Measurements from ENCODE around the gene LCP2.

LCP2 gene

DNA sequence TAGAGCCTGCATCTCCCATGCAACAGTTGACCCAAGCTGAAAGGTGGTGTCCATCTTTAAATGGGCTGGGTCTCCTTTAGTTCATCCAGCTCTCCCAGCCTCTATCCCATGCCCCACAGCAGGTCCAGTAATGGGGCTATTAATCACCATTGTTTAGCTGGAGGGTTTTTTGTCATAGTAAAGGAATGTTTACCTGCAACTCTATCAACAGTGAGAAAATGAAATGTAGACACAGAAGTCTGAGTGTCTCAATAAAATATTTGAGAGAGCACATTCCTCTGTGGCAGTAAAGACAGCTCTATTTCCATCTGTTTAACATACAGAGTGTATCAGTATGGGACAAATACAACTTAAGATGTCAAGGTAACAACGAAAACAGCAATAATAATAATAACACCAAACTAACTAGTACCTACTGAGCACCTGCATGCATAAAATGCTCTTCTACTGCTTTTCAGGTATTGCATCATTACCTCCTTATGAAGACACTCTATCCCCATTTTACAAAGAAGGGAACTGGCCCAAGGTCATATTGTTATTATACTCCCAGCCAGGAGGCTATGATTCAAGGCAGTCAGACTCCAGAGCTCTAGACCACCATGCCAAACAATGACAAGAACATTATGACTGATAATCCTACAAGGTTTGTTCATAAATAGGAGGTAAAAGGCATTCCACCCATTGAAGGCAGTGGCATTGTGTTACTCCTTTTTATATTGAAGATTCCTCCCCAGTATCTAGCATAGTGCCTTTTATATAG is 85.8 kb downstream of the LCP2 start (continued):
- TF ChIP-seq, protein P1, sequence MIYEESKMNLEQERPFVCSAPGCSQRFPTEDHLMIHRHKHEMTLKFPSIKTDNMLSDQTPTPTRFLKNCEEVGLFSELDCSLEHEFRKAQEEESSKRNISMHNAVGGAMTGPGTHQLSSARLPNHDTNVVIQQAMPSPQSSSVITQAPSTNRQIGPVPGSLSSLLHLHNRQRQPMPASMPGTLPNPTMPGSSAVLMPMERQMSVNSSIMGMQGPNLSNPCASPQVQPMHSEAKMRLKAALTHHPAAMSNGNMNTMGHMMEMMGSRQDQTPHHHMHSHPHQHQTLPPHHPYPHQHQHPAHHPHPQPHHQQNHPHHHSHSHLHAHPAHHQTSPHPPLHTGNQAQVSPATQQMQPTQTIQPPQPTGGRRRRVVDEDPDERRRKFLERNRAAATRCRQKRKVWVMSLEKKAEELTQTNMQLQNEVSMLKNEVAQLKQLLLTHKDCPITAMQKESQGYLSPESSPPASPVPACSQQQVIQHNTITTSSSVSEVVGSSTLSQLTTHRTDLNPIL (CRISPR knock-in tag; IDR thresholded peaks at IDR 0.05; ENCODE audit: low read depth), result no peak

DNA sequence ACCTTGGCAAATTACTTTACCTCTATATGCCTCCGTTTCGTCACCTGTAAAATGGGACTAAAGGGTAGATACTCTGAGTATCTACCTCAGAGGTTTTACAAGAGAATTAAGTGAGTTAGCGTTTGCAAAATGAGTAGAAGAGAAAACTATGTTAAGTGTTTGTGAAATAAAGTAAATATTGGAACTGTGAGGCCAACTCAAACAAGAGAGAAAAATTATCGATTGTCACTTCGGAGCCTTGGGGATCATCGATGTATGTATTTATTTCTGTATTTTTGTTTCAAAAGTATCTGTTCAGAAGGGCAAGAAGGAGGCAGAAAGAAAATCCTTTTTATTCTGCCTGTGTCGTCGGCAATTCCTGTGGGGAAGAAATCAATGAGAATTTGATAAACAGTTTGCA is 90.6 kb downstream of the LCP2 start:
- no peak for ATAC-seq

DNA sequence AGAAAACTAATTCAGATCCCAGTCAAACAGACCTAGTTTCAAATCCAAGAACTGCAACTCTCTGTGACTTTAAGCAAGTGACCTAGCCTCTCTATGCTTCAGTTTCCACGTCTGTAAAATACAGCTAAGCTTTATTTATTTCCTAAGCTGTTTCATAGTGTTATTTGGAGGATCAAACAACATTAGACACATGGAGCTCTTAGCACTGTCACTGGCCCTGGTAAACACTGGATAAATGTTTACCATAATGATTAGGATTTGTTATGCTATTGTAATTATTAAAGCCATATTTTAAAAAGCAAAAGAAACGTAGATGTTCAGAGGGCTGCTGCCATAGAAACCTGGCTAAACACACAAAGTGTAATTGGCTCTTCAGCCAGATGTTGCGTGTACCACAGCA is 91.4 kb downstream of the LCP2 start:
- ATAC-seq, result no peak
- no peak for TF ChIP-seq TCF4 (CRISPR knock-in tag; IDR thresholded peaks at IDR 0.05; ENCODE audit: borderline replicate concordance)
- no peak for TF ChIP-seq SNAI2 (CRISPR knock-in tag; IDR thresholded peaks at IDR 0.05)
- no peak for TF ChIP-seq ZC3H10 (CRISPR knock-in tag; IDR thresholded peaks at IDR 0.05)
- TF ChIP-seq RARB (CRISPR knock-in tag; IDR thresholded peaks at IDR 0.05), result no peak
- TF ChIP-seq ARNTL (CRISPR knock-in tag; IDR thresholded peaks at IDR 0.05; ENCODE audit: borderline replicate concordance, low read depth), result no peak
- TF ChIP-seq, protein P2, sequence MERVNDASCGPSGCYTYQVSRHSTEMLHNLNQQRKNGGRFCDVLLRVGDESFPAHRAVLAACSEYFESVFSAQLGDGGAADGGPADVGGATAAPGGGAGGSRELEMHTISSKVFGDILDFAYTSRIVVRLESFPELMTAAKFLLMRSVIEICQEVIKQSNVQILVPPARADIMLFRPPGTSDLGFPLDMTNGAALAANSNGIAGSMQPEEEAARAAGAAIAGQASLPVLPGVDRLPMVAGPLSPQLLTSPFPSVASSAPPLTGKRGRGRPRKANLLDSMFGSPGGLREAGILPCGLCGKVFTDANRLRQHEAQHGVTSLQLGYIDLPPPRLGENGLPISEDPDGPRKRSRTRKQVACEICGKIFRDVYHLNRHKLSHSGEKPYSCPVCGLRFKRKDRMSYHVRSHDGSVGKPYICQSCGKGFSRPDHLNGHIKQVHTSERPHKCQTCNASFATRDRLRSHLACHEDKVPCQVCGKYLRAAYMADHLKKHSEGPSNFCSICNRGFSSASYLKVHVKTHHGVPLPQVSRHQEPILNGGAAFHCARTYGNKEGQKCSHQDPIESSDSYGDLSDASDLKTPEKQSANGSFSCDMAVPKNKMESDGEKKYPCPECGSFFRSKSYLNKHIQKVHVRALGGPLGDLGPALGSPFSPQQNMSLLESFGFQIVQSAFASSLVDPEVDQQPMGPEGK (CRISPR knock-in tag; IDR thresholded peaks at IDR 0.05; ENCODE audit: borderline replicate concordance), result no peak

More for the DNA sequence above, 90.6 kb downstream of the LCP2 start:
- no peak for TF ChIP-seq SNAI2 (CRISPR knock-in tag; IDR thresholded peaks at IDR 0.05)

DNA sequence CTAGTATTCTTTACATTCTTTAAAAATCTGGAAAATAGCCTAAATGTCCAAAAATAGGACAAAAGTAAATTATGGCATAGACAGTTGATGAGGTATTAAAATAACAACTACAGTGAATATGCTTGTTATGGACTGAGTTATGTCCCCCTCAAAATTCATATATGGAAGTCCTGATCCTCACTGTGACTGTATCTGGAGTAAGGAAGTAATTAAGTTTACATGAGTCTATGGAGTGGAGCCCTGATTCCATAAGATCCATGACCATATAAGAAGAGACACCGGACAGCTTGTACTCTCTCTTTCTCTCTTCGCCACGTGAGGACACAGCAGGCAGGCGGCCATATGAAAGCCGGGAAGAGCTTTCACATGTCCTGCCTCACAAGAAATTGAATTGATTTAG is 93.4 kb downstream of the LCP2 start:
- no peak for ATAC-seq
- TF ChIP-seq ISL1 (CRISPR knock-in tag; IDR thresholded peaks at IDR 0.05) (no peak), TCF4 (CRISPR knock-in tag; IDR thresholded peaks at IDR 0.05; ENCODE audit: borderline replicate concordance) (no peak), OSR1 (CRISPR knock-in tag; IDR thresholded peaks at IDR 0.05) (no peak)

DNA sequence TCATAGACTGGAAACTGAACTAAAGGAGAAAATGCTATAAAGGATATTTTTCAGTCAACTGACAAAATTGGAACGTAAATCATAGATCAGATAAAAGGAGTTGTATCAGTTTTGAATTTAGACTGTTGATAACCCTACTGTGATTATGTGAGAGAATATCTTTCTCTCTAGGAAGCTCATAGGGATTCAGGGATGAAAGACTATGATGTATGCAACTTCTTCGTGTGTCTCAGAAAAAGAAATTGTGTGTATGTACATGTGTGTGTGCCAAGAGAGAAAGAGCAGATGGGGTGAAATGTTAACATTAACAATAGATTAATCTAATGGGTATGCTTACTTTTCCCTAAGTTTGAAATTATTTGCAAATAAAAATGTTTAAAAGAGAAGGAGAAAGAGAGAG is 95.5 kb downstream of the LCP2 start:
- TF ChIP-seq ARNTL (CRISPR knock-in tag; IDR thresholded peaks at IDR 0.05; ENCODE audit: borderline replicate concordance, low read depth) (no peak), ZNF565 (CRISPR knock-in tag; conservative IDR thresholded peaks at IDR 0.05; ENCODE audit: low read depth) (no peak), ISL1 (CRISPR knock-in tag; IDR thresholded peaks at IDR 0.05) (no peak), ZNF70 (CRISPR knock-in tag; IDR thresholded peaks at IDR 0.05) (no peak), RARB (CRISPR knock-in tag; IDR thresholded peaks at IDR 0.05) (no peak)
- TF ChIP-seq, protein P1 (CRISPR knock-in tag; IDR thresholded peaks at IDR 0.05; ENCODE audit: low read depth), result no peak
- TF ChIP-seq, protein P3, sequence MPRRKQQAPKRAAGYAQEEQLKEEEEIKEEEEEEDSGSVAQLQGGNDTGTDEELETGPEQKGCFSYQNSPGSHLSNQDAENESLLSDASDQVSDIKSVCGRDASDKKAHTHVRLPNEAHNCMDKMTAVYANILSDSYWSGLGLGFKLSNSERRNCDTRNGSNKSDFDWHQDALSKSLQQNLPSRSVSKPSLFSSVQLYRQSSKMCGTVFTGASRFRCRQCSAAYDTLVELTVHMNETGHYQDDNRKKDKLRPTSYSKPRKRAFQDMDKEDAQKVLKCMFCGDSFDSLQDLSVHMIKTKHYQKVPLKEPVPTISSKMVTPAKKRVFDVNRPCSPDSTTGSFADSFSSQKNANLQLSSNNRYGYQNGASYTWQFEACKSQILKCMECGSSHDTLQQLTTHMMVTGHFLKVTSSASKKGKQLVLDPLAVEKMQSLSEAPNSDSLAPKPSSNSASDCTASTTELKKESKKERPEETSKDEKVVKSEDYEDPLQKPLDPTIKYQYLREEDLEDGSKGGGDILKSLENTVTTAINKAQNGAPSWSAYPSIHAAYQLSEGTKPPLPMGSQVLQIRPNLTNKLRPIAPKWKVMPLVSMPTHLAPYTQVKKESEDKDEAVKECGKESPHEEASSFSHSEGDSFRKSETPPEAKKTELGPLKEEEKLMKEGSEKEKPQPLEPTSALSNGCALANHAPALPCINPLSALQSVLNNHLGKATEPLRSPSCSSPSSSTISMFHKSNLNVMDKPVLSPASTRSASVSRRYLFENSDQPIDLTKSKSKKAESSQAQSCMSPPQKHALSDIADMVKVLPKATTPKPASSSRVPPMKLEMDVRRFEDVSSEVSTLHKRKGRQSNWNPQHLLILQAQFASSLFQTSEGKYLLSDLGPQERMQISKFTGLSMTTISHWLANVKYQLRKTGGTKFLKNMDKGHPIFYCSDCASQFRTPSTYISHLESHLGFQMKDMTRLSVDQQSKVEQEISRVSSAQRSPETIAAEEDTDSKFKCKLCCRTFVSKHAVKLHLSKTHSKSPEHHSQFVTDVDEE (CRISPR knock-in tag; IDR thresholded peaks at IDR 0.05), result no peak
- no peak for ATAC-seq

DNA sequence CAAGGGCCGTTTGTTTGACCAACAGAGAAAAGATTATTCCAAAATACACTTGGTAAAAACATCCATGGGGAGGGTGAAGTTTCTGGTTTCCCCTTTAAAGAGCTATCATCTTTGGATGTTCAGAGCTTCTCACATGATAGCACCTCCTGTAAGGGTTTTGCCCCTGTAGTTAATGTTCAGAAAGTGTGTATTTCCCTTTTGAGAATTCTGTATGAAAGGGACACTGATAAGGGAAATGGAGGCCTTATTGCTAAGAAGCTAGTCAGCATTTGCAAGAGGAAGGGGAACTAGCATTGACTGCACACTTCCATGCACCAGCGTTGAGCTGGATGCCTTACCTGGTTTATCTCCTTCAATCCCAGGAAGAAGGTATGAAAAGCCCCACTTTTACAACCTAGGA is 96.3 kb downstream of the LCP2 start:
- ATAC-seq, result no peak
- no peak for TF ChIP-seq TOX (CRISPR knock-in tag; IDR thresholded peaks at IDR 0.05; ENCODE audit: borderline replicate concordance)
- no peak for TF ChIP-seq CSDC2 (CRISPR knock-in tag; IDR thresholded peaks at IDR 0.05)
- TF ChIP-seq, protein P3 (CRISPR knock-in tag; IDR thresholded peaks at IDR 0.05), result no peak
- no peak for TF ChIP-seq PPARA (CRISPR knock-in tag; IDR thresholded peaks at IDR 0.05; ENCODE audit: borderline replicate concordance)
- no peak for TF ChIP-seq SNAI2 (CRISPR knock-in tag; IDR thresholded peaks at IDR 0.05)
- TF ChIP-seq ZFP30 (CRISPR knock-in tag; IDR thresholded peaks at IDR 0.05), result no peak
- TF ChIP-seq GLIS3 (CRISPR knock-in tag; IDR thresholded peaks at IDR 0.05), result no peak
- TF ChIP-seq, protein P4, sequence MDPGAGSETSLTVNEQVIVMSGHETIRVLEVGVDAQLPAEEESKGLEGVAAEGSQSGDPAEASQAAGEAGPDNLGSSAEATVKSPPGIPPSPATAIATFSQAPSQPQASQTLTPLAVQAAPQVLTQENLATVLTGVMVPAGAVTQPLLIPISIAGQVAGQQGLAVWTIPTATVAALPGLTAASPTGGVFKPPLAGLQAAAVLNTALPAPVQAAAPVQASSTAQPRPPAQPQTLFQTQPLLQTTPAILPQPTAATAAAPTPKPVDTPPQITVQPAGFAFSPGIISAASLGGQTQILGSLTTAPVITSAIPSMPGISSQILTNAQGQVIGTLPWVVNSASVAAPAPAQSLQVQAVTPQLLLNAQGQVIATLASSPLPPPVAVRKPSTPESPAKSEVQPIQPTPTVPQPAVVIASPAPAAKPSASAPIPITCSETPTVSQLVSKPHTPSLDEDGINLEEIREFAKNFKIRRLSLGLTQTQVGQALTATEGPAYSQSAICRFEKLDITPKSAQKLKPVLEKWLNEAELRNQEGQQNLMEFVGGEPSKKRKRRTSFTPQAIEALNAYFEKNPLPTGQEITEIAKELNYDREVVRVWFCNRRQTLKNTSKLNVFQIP (CRISPR knock-in tag; IDR thresholded peaks at IDR 0.05; ENCODE audit: borderline replicate concordance, low read depth), result no peak
- TF ChIP-seq, protein P1 (CRISPR knock-in tag; IDR thresholded peaks at IDR 0.05; ENCODE audit: low read depth), result no peak

All from SK-N-SH treated with all-trans-retinoic acid at 6 μM for 48 hours (cell line).